NB4 (cell line): ENCODE measurements around the gene CPED1.

Experiments
- DNase-seq: peaks from one replicate; pipeline ENCODE4 v3.0.0; 2010; ENCODE audit warnings: low read depth
- H3K4me3 ChIP-seq: one replicate; pipeline ENCODE4 v1.5.1; 2011; ENCODE audit warnings: mild to moderate bottlenecking, low read depth, low read length, moderate library complexity
- MYC ChIP-seq: IDR thresholded peaks from 2 replicates; pipeline ENCODE4 v1.6.1; 2011; ENCODE audit warnings: low read depth, low read length
- POLR2A ChIP-seq: IDR thresholded peaks from 2 replicates; pipeline ENCODE4 v1.6.1; 2011; ENCODE audit warnings: mild to moderate bottlenecking; ENCODE audit not compliant: insufficient read length; ENCODE audit errors: extremely low read depth
- TF ChIP-seq, protein P1 (sequence below): IDR thresholded peaks from 2 replicates; pipeline ENCODE4 v1.6.1; 2011; ENCODE audit warnings: low read depth, low read length
- TF ChIP-seq, protein P2 (sequence below): IDR thresholded peaks from one replicate; pipeline ENCODE4 v1.5.1; 2012; ENCODE audit warnings: low read depth, low read length

The CPED1 gene

DNA sequence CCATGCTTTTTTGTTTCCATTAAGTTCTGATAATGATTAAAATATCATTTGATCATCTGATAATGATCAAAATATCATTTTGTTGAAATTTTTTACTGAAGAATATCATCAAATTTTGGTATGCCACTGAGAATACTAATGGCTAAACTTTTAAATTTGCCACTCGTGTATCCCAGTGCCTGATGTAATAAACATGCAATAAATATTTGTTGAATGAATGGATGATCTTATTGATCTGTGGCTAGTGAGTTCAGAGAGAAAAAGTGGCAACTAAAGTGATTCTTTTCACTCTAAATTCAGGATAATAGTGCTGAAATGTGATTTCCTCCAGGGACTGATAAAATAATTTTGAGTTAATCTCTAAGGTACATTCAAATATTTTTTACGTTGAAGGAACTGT, 181.0 kb downstream of the CPED1 start:
- TF ChIP-seq, protein P1, sequence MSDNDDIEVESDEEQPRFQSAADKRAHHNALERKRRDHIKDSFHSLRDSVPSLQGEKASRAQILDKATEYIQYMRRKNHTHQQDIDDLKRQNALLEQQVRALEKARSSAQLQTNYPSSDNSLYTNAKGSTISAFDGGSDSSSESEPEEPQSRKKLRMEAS: no peak
- no peak overlapping the region for H3K4me3 ChIP-seq
- no peak for DNase-seq

DNA sequence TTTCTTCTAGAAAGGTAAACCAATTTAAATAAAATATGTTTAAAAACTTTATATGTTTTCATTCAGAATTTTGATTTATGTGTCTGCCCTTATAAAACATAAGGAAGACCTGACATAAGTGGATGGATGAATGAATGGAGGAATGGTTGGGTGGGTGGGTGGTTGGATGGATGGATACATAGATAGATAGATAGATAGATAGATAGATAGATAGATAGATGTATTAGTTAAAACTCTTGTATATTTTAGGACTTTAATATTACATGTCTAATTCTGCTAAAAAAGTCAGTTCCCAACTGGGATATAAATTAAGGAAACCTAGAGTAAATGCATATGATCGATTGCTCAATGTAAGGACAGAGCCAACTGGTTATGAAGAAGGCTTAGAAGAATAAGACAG, 184.0 kb downstream of the CPED1 start:
- no peak for DNase-seq
- TF ChIP-seq, protein P2, sequence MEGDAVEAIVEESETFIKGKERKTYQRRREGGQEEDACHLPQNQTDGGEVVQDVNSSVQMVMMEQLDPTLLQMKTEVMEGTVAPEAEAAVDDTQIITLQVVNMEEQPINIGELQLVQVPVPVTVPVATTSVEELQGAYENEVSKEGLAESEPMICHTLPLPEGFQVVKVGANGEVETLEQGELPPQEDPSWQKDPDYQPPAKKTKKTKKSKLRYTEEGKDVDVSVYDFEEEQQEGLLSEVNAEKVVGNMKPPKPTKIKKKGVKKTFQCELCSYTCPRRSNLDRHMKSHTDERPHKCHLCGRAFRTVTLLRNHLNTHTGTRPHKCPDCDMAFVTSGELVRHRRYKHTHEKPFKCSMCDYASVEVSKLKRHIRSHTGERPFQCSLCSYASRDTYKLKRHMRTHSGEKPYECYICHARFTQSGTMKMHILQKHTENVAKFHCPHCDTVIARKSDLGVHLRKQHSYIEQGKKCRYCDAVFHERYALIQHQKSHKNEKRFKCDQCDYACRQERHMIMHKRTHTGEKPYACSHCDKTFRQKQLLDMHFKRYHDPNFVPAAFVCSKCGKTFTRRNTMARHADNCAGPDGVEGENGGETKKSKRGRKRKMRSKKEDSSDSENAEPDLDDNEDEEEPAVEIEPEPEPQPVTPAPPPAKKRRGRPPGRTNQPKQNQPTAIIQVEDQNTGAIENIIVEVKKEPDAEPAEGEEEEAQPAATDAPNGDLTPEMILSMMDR: no peak
- TF ChIP-seq, protein P1: no peak
- no peak for TF ChIP-seq MYC
- no peak for TF ChIP-seq POLR2A
- H3K4me3 ChIP-seq: no peak overlapping the region

DNA sequence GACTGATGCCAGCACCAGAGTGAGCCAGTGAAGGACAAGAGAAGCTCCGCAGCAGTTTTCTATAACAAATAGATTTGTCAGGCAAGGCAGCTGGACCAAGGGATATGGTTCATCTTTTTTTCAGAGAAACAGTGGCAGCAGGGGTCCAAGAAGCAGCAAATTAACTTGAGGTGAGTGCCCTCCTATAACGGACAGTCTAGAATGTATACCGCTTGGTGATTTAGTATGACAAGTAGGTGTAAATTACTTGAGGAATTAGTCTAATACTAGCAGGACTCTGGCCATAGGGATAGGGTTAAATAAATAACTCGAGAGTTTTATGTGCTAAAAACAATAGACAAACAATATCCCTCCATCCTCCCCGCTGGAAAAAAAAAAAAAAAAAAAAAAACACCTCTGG, 187.3 kb downstream of the CPED1 start:
- H3K4me3 ChIP-seq: no peak overlapping the region
- TF ChIP-seq, protein P1: no peak
- TF ChIP-seq MYC: no peak
- TF ChIP-seq POLR2A: no peak
- TF ChIP-seq, protein P2: no peak
- no peak for DNase-seq

DNA sequence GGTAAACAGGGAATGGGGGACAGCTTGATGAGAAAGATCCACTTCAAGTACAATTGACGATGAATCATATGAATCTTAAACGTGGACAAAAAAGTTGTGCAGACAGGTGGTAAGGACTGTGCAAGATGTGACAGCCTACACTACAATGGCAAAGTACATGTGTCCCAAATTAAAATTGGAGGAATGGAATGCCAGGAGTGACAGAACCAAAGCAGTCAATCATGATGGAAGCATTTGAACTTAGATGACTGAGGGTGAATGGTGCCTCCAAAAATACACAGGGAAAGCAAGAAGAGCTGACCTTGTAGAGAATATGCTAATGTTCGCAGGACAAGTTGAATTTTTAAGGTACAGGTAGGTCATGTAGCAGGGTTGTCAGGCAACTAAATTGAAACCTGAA, 189.9 kb downstream of the CPED1 start:
- TF ChIP-seq, protein P2: no peak
- TF ChIP-seq MYC (no peak), POLR2A (no peak)
- TF ChIP-seq, protein P1: no peak

DNA sequence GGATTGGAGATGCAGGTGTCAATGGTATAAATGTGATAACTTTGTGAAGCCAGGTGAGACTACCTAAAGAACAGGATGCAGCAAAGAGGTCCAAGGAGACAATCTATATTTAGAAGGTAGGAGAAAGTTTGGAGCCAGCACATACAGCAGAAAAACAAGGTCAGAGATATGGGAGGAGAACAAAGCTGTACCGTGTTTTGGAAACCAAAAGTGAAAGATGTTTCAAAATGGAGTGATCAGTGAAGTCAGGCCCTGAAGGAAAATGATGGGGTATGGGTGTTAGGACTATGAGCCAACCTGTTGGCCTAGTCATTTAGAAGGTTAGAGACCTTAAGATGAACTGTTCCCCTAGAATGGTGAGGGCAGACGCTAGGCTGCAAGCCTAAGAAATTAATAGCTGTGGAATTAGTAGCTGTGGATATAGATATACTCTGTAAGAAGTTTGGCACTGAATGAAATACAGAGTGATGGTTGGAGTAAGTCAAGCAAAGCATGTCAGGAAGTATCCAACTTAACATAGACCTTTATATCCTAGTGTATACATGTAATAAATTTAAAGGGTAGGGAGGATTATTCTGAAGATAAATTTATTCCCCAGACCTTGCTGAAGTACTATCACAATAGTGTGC, 190.5 kb downstream of the CPED1 start:
- H3K4me3 ChIP-seq: no peak overlapping the region
- no peak for TF ChIP-seq MYC
- no peak for TF ChIP-seq POLR2A
- TF ChIP-seq, protein P1: no peak
- TF ChIP-seq, protein P2: no peak
- no peak for DNase-seq

More for the DNA sequence above, 189.9 kb downstream of the CPED1 start:
- DNase-seq: no peak
- no peak overlapping the region for H3K4me3 ChIP-seq

DNA sequence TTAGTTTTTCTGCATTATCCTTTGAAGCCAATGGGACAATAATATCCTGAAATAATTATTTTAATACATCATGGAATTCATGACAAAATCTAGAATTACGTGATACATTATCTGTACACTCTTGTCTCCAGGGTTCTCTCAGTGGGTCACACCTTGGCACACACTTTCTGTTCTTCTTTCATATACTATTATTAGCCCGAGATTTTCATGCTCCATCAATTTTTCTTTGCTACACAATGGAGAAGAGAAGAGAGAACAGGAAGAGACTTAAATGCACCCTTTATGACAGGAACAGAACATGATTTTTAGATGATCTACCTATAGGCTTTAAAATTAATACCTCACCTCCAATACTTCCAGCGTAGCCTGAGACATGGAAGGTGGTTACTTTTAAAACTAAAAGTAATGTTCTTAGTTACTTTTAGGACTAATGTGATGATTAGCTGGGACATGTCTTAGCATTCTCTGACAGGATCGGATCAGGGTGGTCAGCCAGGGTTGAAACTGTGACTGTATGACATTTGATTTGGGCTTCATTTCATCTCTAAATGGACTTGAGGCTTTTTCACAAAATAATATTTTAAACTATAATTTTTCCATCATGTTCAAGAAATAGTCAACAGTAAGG, 192.0 kb downstream of the CPED1 start:
- TF ChIP-seq, protein P2: no peak
- no peak for TF ChIP-seq MYC
- TF ChIP-seq POLR2A: no peak
- TF ChIP-seq, protein P1: no peak
- H3K4me3 ChIP-seq: no peak overlapping the region
- no peak for DNase-seq
